Measurements from ENCODE around the gene COLGALT1.
"Not testable (repeated sequence)": the region's sequence is repeated elsewhere in the genome, so short reads cannot be mapped to it uniquely, and the experiment has no call there.

The COLGALT1 gene

DNA sequence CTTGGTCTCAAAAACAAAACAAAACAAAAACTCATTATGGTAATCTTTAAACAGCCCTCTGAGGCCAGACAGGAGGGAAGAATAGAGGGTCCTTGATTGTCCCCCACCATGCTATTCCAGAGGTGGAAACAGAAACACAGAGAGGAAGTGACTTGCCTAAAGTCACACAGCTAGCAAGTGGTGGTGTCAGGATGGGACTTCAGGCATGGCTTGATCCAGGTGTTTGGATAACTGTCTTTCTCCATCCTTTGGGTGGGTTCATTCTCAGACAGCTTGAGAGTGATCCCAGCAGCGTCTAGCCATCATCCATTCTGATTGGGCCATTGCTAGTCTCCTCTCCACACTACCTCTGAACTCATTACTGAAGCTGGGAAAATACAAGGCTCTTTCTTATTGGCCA is 12.5 kb downstream of the COLGALT1 start (continued):
- TF ChIP-seq, protein P1, sequence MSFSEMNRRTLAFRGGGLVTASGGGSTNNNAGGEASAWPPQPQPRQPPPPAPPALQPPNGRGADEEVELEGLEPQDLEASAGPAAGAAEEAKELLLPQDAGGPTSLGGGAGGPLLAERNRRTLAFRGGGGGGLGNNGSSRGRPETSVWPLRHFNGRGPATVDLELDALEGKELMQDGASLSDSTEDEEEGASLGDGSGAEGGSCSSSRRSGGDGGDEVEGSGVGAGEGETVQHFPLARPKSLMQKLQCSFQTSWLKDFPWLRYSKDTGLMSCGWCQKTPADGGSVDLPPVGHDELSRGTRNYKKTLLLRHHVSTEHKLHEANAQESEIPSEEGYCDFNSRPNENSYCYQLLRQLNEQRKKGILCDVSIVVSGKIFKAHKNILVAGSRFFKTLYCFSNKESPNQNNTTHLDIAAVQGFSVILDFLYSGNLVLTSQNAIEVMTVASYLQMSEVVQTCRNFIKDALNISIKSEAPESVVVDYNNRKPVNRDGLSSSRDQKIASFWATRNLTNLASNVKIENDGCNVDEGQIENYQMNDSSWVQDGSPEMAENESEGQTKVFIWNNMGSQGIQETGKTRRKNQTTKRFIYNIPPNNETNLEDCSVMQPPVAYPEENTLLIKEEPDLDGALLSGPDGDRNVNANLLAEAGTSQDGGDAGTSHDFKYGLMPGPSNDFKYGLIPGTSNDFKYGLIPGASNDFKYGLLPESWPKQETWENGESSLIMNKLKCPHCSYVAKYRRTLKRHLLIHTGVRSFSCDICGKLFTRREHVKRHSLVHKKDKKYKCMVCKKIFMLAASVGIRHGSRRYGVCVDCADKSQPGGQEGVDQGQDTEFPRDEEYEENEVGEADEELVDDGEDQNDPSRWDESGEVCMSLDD (tag by site-specific recombination; IDR thresholded peaks at IDR 0.05) = no peak
- TF ChIP-seq, protein P2, sequence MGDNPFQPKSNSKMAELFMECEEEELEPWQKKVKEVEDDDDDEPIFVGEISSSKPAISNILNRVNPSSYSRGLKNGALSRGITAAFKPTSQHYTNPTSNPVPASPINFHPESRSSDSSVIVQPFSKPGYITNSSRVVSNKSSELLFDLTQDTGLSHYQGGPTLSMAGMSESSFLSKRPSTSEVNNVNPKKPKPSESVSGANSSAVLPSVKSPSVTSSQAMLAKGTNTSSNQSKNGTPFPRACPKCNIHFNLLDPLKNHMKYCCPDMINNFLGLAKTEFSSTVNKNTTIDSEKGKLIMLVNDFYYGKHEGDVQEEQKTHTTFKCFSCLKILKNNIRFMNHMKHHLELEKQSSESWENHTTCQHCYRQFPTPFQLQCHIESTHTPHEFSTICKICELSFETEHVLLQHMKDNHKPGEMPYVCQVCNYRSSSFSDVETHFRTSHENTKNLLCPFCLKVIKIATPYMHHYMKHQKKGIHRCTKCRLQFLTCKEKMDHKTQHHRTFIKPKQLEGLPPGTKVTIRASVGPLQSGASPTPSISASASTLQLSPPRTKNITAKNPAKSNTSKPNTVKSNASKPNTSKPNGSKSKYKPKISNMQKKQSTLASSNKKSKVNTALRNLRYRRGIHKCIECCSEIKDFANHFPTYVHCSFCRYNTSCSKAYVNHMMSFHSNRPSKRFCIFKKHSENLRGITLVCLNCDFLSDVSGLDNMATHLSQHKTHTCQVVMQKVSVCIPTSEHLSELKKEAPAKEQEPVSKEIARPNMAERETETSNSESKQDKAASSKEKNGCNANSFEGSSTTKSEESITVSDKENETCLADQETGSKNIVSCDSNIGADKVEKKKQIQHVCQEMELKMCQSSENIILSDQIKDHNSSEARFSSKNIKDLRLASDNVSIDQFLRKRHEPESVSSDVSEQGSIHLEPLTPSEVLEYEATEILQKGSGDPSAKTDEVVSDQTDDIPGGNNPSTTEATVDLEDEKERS (tag by site-specific recombination; IDR thresholded peaks at IDR 0.05) = no peak
- TF ChIP-seq KLF7 (tag by site-specific recombination; IDR thresholded peaks at IDR 0.05; ENCODE audit: borderline replicate concordance) = no peak
- no peak for TF ChIP-seq ZNF521 (tag by site-specific recombination; IDR thresholded peaks at IDR 0.05)

DNA sequence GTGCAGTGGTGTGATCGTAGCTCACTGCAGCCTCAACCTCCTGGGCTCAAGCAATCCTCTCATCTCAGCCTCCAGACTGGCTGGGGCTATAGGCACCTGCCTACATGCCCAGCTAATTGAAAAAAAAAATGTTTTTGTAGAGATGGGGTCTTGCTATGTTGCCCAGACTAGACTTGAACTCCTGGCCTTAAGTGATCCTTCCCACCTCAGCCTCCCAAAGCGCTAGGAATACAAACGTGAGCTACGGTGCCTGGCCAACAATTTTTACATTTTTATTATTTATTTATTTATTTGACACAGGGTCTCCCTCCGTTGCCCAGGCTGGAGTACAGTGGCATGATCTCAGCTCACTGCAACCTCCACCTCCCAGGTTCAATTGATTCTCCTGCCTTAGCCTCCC is 14.8 kb downstream of the COLGALT1 start:
- TF ChIP-seq ZNF121 (tag by site-specific recombination; IDR thresholded peaks at IDR 0.05) = peak; percentile 73
- not testable (repeated sequence) for H3K4me3 ChIP-seq (ENCODE audit: low read depth, low read length); H3K27ac ChIP-seq (ENCODE audit: extremely low read depth, low read depth, low read length); H3K9me3 ChIP-seq (ENCODE audit: control insufficient read depth, insufficient read depth, low read depth, low read length); H3K4me1 ChIP-seq (ENCODE audit: control insufficient read depth, insufficient read depth, low read length)
- ChIA-PET POLR2A (interaction anchor here (1.2 kb wide), 1 partner anchor 10 kb away, joined by 3 read pairs; no protein-coding TSS in a partner anchor), CTCF (interaction anchor here (0.6 to 1.2 kb wide), 3 partner anchors 68 to 200 kb away, joined by 3 to 4 read pairs (median 3); no protein-coding TSS in a partner anchor)
- peaks cover 46 to 61% of the 10 kb centered on the region in 2 experiments; a peak in 2 of 3 replicates for H3K36me3 ChIP-seq (ENCODE audit: control insufficient read depth in 2 of 2, insufficient read depth in 1 of 2, low read length in 2 of 2)

- H3K4me3 ChIP-seq (ENCODE audit: low read depth, low read length) = no peak overlapping the region
- H3K4me1 ChIP-seq (ENCODE audit: control insufficient read depth, insufficient read depth, low read length) = no peaks in the 10 kb centered on the region
- H3K9me3 ChIP-seq (ENCODE audit: control insufficient read depth, insufficient read depth, low read depth, low read length) = no peaks in the 10 kb centered on the region
- POLR2A ChIA-PET = interaction anchor here (0.6 kb wide), 1 partner anchor 169 kb away, joined by 5 read pairs; no protein-coding TSS in a partner anchor
- H3K36me3 ChIP-seq (ENCODE audit: control insufficient read depth in 2 of 2, insufficient read depth in 1 of 2, low read length in 2 of 2) = peaks cover 50 to 60% of the 10 kb centered on the region in 2 experiments; a peak in 2 of 3 replicates
- TF ChIP-seq ZNF223 (tag by site-specific recombination; IDR thresholded peaks at IDR 0.05) (no peak), ZNF18 (tag by site-specific recombination; IDR thresholded peaks at IDR 0.05) (no peak), BCL11B (tag by site-specific recombination; IDR thresholded peaks at IDR 0.05; ENCODE audit: low read depth) (no peak), ZNF747 (tag by site-specific recombination; IDR thresholded peaks at IDR 0.05) (no peak)
- TF ChIP-seq, protein P3, sequence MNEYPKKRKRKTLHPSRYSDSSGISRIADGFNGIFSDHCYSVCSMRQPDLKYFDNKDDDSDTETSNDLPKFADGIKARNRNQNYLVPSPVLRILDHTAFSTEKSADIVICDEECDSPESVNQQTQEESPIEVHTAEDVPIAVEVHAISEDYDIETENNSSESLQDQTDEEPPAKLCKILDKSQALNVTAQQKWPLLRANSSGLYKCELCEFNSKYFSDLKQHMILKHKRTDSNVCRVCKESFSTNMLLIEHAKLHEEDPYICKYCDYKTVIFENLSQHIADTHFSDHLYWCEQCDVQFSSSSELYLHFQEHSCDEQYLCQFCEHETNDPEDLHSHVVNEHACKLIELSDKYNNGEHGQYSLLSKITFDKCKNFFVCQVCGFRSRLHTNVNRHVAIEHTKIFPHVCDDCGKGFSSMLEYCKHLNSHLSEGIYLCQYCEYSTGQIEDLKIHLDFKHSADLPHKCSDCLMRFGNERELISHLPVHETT (tag by site-specific recombination; IDR thresholded peaks at IDR 0.05) = no peak
- CTCF ChIA-PET = interaction anchor here (0.6 to 1.2 kb wide), 2 partner anchors 69 to 73 kb away, joined by 3 to 4 read pairs; no protein-coding TSS in a partner anchor
- no peak overlapping the region for H3K27ac ChIP-seq (ENCODE audit: extremely low read depth, low read depth, low read length)
Observed at GRCh38 chr19:17570791-17571190, 15.3 kb downstream of the COLGALT1 start.
